ENCODE measurements around the gene BNIP5. TPM values are rescaled to one million over a fixed set of nuclear protein-coding genes. Genes with fewer than 3 reads are reported as not detected.

Gene BNIP5, protein sequence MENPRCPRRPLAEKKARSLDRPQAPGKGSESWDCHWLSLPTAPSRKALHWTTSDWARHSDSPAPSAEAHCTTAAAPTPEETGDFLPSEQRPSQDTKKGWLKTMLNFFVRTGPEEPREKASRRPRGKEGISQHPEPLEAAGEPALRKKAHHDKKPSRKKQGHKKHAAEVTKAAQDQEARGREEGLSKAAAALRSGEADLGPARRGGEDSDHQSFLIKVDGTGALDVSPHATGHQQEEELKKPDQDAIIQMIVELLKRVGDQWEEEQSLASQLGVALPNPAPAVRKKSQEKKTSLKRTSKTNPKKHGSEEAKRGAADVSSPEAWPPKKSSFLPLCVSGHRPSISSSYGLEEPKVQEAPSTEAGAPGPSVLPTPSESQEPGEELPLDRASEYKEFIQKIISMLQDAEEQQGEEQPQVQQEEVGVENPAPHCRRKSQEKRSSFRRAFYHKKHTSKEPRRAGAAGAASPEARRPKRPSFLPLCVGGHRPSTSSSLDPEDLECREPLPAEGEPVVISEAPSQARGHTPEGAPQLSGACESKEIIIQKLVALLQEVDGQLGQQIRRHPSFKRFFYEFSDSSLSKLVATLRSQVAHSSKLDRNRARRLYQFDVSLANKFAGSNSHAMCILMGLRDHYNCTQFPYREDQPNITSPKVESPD
- not detected in 2 replicates for total RNA-seq

DNA sequence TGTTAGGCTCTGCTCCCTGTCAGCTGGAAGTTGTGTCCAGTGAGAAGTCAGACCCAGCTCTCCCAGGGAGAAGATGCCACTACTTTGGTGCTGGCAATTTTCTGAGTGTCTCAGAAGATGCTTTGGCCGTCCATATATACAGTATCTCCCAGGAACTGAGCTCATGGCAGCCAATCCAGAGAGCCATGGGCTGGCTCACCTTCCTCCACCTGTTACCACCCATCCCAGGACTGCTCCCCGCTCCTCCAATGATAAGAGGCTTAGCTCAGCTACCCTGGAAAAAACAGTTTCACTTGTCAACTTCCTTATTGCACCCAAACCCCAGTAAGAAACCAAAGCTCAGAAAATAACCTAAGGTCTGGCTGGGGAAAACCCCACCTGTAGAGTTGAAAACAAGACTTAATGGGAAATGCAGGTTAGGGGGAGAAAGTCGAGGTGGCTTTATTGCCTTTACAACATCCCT lies at the start of gene BNIP5:
Gene BNIP5, minus strand, starts transcription at position 110 of the 463 bp plus-strand sequence. CDS start 6,198 bp downstream, outside the sequence.

DNA sequence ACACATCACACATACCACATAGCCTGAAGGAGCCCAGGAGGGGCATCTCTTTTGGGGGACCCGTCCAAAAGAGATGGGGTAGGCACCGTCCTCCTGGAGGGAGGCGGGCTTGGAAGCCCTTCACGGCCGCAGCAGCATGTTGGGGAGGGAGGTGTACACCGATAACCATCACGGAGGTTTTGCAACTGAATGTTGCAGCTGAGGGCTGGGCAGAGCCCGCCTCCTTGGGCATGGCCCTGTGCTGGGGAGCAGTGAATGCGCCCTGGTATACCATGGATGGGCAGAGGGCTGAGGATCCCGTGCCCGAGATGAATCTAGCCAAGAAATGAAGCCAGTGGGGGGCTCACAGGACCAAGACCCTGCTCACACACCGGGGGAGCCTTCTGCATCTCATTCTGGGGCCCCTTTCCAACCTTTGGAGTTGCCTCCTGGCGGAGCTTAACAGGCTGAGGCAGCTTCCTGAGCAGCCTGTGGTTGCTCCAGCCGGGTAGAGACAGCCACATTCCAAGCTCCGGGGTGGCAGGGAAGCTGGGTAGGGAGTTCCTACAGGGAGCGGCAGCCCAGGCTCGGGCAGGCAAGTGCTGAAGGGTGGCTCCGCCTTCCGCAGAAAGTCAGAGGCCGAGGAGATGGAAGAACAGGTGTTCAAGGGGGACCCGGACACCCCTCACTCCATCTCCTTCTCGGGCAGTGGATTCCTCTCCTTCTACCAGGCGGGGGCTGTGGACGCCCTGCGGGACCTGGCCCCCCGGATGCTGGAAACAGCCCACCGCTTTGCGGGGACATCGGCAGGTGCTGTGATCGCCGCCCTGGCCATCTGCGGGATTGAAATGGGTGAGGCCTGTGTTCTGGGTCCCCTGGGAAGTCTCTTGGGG lies 66.6 kb downstream of the BNIP5 start, which contains the start of gene PNPLA1:
Gene PNPLA1, plus strand, starts transcription at position 227 of the 872 bp plus-strand sequence. Its CDS starts 400 bp downstream, at position 627.

Other genes with a start within 250 kb of the BNIP5 start
- 5.7 and 8.1 TPM in 2 replicates for gene MAPK13, start 206.4 kb downstream of the BNIP5 start, total RNA-seq
- gene BRPF3, start 140.1 kb downstream of the BNIP5 start, total RNA-seq: 7.4 and 11.1 TPM in 2 replicates
- gene PNPLA1, start 66.8 kb downstream of the BNIP5 start, total RNA-seq: under 0.01 TPM in 1 of 2 replicates, not detected in the other
- gene ETV7, start 50.8 kb upstream of the BNIP5 start, total RNA-seq: 0.83 and 0.85 TPM in 2 replicates
- under 0.01 TPM in 2 replicates for gene PXT1, start 106.0 kb upstream of the BNIP5 start, total RNA-seq
- 45.7 and 47.6 TPM in 2 replicates for gene KCTD20, start 106.1 kb upstream of the BNIP5 start, total RNA-seq
- gene STK38, start 210.6 kb upstream of the BNIP5 start, total RNA-seq: 14.6 and 17.1 TPM in 2 replicates

Measured in smooth muscle cell of bladder (primary cell).